ENCODE results near the gene SUGP2.

Gene SUGP2

GRCh38 chr19:18969931-18970659 is 63.2 kb downstream of the SUGP2 start:
- no peak for TF ChIP-seq CTCF (IDR thresholded peaks at IDR 0.05)

- no peak for TF ChIP-seq CTCF (IDR thresholded peaks at IDR 0.05)
Observed at GRCh38 chr19:18967358-18968146, 65.8 kb downstream of the SUGP2 start.

- no peak for TF ChIP-seq CTCF (IDR thresholded peaks at IDR 0.05)
Observed at GRCh38 chr19:18966307-18966706, 67.0 kb downstream of the SUGP2 start.

GRCh38 chr19:18964121-18964520 is 69.2 kb downstream of the SUGP2 start:
- no peak for TF ChIP-seq CTCF (IDR thresholded peaks at IDR 0.05)

- no peak for TF ChIP-seq CTCF (IDR thresholded peaks at IDR 0.05)
Observed at GRCh38 chr19:18961767-18962620, 71.3 kb downstream of the SUGP2 start.

- no peak for TF ChIP-seq CTCF (IDR thresholded peaks at IDR 0.05)
Observed at GRCh38 chr19:18960370-18960769, 72.9 kb downstream of the SUGP2 start.

- TF ChIP-seq CTCF (IDR thresholded peaks at IDR 0.05), result no peak
Observed at GRCh38 chr19:18955042-18955441, 78.3 kb downstream of the SUGP2 start.

Measured in LNCAP (cell line).